HepG2 (cell line): ENCODE data around the gene HCRTR1. TPM values are rescaled to one million over a fixed set of nuclear protein-coding genes. Genes with fewer than 3 reads are reported as not detected.

Experiments used
- ATAC-seq: fragments of 200-7000 bp; cut with Tn5 transposase; 3 replicates; pipeline ENCODE4 v1.9.1; 2020; ENCODE audit warnings: mild to moderate bottlenecking, moderate library complexity
- BruUV-seq: library from RNA; stranded (reverse); fragments of 400-500 nt; replicated peaks from 2 replicates; lab custom pipeline; 2021; lab: Mats Ljungman, UMichigan
- CTCF ChIA-PET: fragments of 300-600 bp; formaldehyde crosslinking; extraction: SDS; loops from one replicate; lab custom pipeline; 2021; ENCODE audit warnings: low total read pairs, inconsistent platforms, low intra/inter-chr PET ratio; lab: Yijun Ruan, JAX
- POLR2A ChIA-PET: fragments of 350-600 bp; sonication (Branson Sonifier 250); formaldehyde crosslinking; loops from one replicate; lab custom pipeline; 2020; ENCODE audit warnings: antibody characterized with exemption, inconsistent platforms; lab: Yijun Ruan, JAX
- DNase-seq: peaks from one replicate; pipeline ENCODE4 v3.0.0-alpha.2; 2015; ENCODE audit warnings: low spot score
- FAIRE-seq: peaks from 3 replicates; lab custom pipeline; 2011; peaks lifted over from hg19 to GRCh38; lab: Jason Lieb, UNC
- H2AFZ ChIP-seq: one replicate; pipeline ENCODE4 v1.6.1; 2011; ENCODE audit warnings: low read length, inconsistent platforms
- H3K27ac ChIP-seq: fragments of 300-600 bp; 3 replicates; pipeline ENCODE4 v1.8.0; 2011; ENCODE audit warnings: mixed run types, mild to moderate bottlenecking, mixed read lengths, low read length, inconsistent platforms; ENCODE audit not compliant: insufficient read depth; ENCODE audit errors: extremely low read length
- H3K27me3 ChIP-seq, 2 experiments: fragments of 200-600 bp in 1 of 2; 2 replicates in 1 of 2; 3 replicates in 1 of 2; pipeline versions ENCODE4 v1.6.0 to v1.8.0; 2011; ENCODE audit warnings: low read length in 2 of 2, mild to moderate bottlenecking in 2 of 2, moderate library complexity in 2 of 2, inconsistent platforms in 1 of 2; ENCODE audit not compliant: insufficient read depth in 2 of 2, control insufficient read depth in 1 of 2
- H3K36me3 ChIP-seq, 2 experiments: fragments of 200-600 bp in 1 of 2; replicated peaks in 1 of 2; 2 replicates in 1 of 2; 3 replicates in 1 of 2; pipeline versions ENCODE4 v1.5.1 to v1.8.0; 2011; ENCODE audit warnings: low read length in 2 of 2, inconsistent platforms in 1 of 2; ENCODE audit not compliant: insufficient read depth in 2 of 2, control insufficient read depth in 1 of 2
- H3K4me1 ChIP-seq: 2 replicates; pipeline ENCODE4 v1.5.1; 2012; ENCODE audit warnings: low read length, inconsistent platforms; ENCODE audit not compliant: insufficient read depth
- H3K4me2 ChIP-seq: 2 replicates; pipeline ENCODE4 v1.6.0; 2011; ENCODE audit warnings: low read depth, low read length, inconsistent platforms
- H3K4me3 ChIP-seq, 3 experiments: fragments of 200-600 bp in 1 of 3; sonication (generic), shearing (Covaris generic) in 1 of 3; replicated peaks in 1 of 3; 2 replicates each; pipeline ENCODE4 v1.5.1; 2011 to 2016; ENCODE audit warnings: low read length in 3 of 3, inconsistent platforms in 2 of 3, low read depth in 2 of 3, mild to moderate bottlenecking in 2 of 3, control low read depth in 1 of 3, mixed read lengths in 1 of 3; ENCODE audit not compliant: insufficient read depth in 1 of 3
- H3K79me2 ChIP-seq: one replicate; pipeline ENCODE4 v1.6.1; 2011; ENCODE audit warnings: low read length, inconsistent platforms; ENCODE audit not compliant: insufficient read depth
- H3K9ac ChIP-seq: 2 replicates; pipeline ENCODE4 v1.6.0; 2011; ENCODE audit warnings: mild to moderate bottlenecking, low read depth, low read length, inconsistent platforms; ENCODE audit not compliant: insufficient read depth
- H3K9me3 ChIP-seq: 2 replicates; pipeline ENCODE4 v1.5.1; 2012; ENCODE audit warnings: mild to moderate bottlenecking, low read length
- H4K20me1 ChIP-seq: 2 replicates; pipeline ENCODE4 v1.6.0; 2011; ENCODE audit warnings: inconsistent platforms, mild to moderate bottlenecking, low read length, moderate library complexity; ENCODE audit not compliant: insufficient read depth
- ATRX ChIP-seq: sonication (generic); formaldehyde crosslinking; IDR thresholded peaks from 2 replicates; pipeline ENCODE4 v1.4.0; 2020; ENCODE audit warnings: missing genetic modification reagents, borderline replicate concordance
- HNRNPLL ChIP-seq: fragments of 200-400 bp; formaldehyde crosslinking; IDR thresholded peaks from 2 replicates; pipeline ENCODE4 v1.6.1; 2017; ENCODE audit warnings: mild to moderate bottlenecking, low read depth, low read length; ENCODE audit not compliant: poor library complexity, severe bottlenecking
- PLRG1 ChIP-seq: fragments of 450-650 bp; conservative IDR thresholded peaks from 2 replicates; pipeline ENCODE4 v1.6.1; 2016
- ZNF143 ChIP-seq: sonication (generic); formaldehyde crosslinking; IDR thresholded peaks from 2 replicates; pipeline ENCODE4 v1.4.0; 2020; ENCODE audit warnings: missing genetic modification reagents
- WGBS: methylation state at CpG from one replicate; pipeline ENCODE4 v1.1.6; 2017; ENCODE audit warnings: low lambda C conversion rate; 5-methylcytosine and 5-hydroxymethylcytosine counted together
- in situ Hi-C: cut with HindIII; loops from 2 replicates; pipeline ENCODE4 v1.10.0; 2017; ENCODE audit warnings: low pct_unique_long_range_greater_than_20kb; ENCODE audit not compliant: extremely low pct_ligation_motif_present
- intact Hi-C: fragments of 100-400 bp; cut with micrococcal nuclease; formaldehyde crosslinking; loops from one replicate; pipeline ENCODE4 v1.10.0; 2022; ENCODE audit not compliant: unreplicated experiment
- polyA plus RNA-seq, 8 experiments: library from polyadenylated mRNA; depleted of rRNA in 3 of 8; stranded (reverse) in 7 of 8; unstranded in 1 of 8; fragments of >200 nt; fragmentation: Illumina TruSeq in 4 of 8; extraction: Trizol in 4 of 8; gene quantifications; 2 replicates each; pipeline versions ENCODE4 v1.2.1 to v1.2.3, GENCODE V29; 2011 to 2016; ENCODE audit warnings: low read depth in 4 of 8, missing spikeins in 1 of 8, mixed read lengths in 1 of 8; ENCODE audit not compliant: insufficient read depth in 1 of 8
- total RNA-seq, 5 experiments: library from RNA; depleted of rRNA; stranded (reverse); fragments of >200 nt; fragmentation: Illumina TruSeq; extraction: Trizol; gene quantifications; 2 replicates each; pipeline ENCODE4 v1.2.3, GENCODE V29; 2016; ENCODE audit warnings: low read depth in 1 of 5
- TF ChIP-seq, protein P1 (sequence below): sonication (generic); formaldehyde crosslinking; conservative IDR thresholded peaks from 2 replicates; pipeline ENCODE4 v1.4.0; 2020; ENCODE audit warnings: missing genetic modification reagents
- TF ChIP-seq, protein P2 (sequence below): sonication (generic); formaldehyde crosslinking; IDR thresholded peaks from 2 replicates; pipeline ENCODE4 v1.4.0; 2020; ENCODE audit warnings: mild to moderate bottlenecking, missing genetic modification reagents

The HCRTR1 gene
- total and polyA plus RNA-seq, 2 of the 13 experiments (the other 11 are each of a cell fraction or from before 2014, with no cell fraction given) = not detected

DNA sequence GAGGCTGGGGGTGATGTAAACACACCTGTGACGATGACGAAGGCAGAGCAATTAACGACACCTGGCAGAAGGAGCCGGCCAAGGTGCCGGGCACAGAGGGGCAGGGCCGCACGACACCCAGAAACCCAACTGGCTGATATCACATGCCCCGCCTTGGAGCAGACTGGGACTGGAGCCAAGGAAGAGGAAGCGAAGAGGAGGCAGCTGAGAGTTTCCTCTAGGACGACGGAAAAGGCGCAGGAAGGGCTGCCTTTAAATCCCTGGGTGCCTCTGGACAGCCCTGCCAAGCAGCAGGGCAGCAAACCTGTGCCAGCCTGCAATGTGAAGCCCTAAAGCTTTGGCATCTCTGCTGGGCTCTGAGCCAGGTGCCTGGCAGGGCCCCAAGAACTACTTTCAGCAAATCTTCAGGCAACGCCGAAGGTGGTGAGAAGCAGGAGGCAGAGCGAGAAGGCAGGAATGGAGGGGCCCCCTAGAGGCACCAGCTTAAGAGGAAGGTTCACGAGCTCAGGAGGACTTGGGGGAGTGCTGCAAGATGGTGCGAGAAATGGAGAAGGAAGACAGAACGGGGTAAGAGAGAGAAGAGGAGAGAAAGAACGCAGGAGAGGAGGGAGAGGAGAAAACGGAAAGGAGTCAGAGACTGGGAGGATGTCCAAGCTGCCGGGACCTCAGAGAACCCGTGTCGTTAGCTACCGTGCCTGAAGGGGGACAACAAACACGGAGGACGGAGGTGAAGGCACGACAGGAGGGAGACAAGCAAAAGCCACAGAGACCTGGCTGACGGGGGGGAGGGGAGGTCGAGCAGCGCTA, 52.5 kb downstream of the HCRTR1 start:
- BruUV-seq = no TSS peak
- WGBS = 86% methylated on average over 30 of the region's 30 CpGs
- no peaks in the 10 kb centered on the region for H4K20me1 ChIP-seq
- no peak overlapping the region for H3K4me2 ChIP-seq
- no peak for ATAC-seq
- DNase-seq = no peak
- H3K9ac ChIP-seq = no peak overlapping the region
- intact Hi-C loops (no loop called here), in situ Hi-C loops (loop anchor here (5.0 kb wide), 2 partner anchors 32 to 117 kb away; partner anchors contain the start of gene COL16A1)
- ChIA-PET POLR2A (interaction anchor here (1.4 kb wide), 1 partner anchor 31 kb away, joined by 7 read pairs; no protein-coding TSS in a partner anchor), CTCF (no interaction called here)
- no peak for FAIRE-seq
- no peak overlapping the region for H3K27ac ChIP-seq
- H3K79me2 ChIP-seq = no peaks in the 10 kb centered on the region
- H3K36me3 ChIP-seq = no peaks in the 10 kb centered on the region
- TF ChIP-seq PLRG1 (no peak), ZNF143 (no peak), ATRX (CRISPR knock-in tag) (no peak), HNRNPLL (no peak)
- TF ChIP-seq, protein P1, sequence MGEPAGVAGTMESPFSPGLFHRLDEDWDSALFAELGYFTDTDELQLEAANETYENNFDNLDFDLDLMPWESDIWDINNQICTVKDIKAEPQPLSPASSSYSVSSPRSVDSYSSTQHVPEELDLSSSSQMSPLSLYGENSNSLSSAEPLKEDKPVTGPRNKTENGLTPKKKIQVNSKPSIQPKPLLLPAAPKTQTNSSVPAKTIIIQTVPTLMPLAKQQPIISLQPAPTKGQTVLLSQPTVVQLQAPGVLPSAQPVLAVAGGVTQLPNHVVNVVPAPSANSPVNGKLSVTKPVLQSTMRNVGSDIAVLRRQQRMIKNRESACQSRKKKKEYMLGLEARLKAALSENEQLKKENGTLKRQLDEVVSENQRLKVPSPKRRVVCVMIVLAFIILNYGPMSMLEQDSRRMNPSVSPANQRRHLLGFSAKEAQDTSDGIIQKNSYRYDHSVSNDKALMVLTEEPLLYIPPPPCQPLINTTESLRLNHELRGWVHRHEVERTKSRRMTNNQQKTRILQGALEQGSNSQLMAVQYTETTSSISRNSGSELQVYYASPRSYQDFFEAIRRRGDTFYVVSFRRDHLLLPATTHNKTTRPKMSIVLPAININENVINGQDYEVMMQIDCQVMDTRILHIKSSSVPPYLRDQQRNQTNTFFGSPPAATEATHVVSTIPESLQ (CRISPR knock-in tag) = no peak
- TF ChIP-seq, protein P2, sequence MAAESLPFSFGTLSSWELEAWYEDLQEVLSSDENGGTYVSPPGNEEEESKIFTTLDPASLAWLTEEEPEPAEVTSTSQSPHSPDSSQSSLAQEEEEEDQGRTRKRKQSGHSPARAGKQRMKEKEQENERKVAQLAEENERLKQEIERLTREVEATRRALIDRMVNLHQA (CRISPR knock-in tag) = no peak
- no peaks in the 10 kb centered on the region for H3K27me3 ChIP-seq
- H3K4me3 ChIP-seq = no peak overlapping the region
- H3K9me3 ChIP-seq = no peaks in the 10 kb centered on the region
- peaks cover 10% of the 10 kb centered on the region for H3K4me1 ChIP-seq
- no peak overlapping the region for H2AFZ ChIP-seq
